HG03060 (cell line): ENCODE results near the gene RNF40.

Experiments used
- ATAC-seq: cut with Tn5 transposase; IDR thresholded peaks from one replicate; pipeline ENCODE4 v1.9.1; 2021; ENCODE audit warnings: low read depth, moderate number of reproducible peaks; ENCODE audit not compliant: unreplicated experiment

The RNF40 gene

GRCh38 chr16:30761427-30761927 is 645 bp upstream of the RNF40 start:
- ATAC-seq, result no peak

- no peak for ATAC-seq
These were observed 1.0 kb downstream of the RNF40 start for GRCh38 chr16:30762991-30763725.

- no peak for ATAC-seq
These were observed 2.0 kb downstream of the RNF40 start for GRCh38 chr16:30764086-30764485.

- no peak for ATAC-seq
These were observed 2.8 kb downstream of the RNF40 start for GRCh38 chr16:30764816-30765465.

- no peak for ATAC-seq
These were observed 4.2 kb downstream of the RNF40 start for GRCh38 chr16:30766206-30766932.

GRCh38 chr16:30766933-30767284 is 4.8 kb downstream of the RNF40 start:
- no peak for ATAC-seq

GRCh38 chr16:30767767-30768465 is 5.8 kb downstream of the RNF40 start:
- ATAC-seq, result no peak

DNA sequence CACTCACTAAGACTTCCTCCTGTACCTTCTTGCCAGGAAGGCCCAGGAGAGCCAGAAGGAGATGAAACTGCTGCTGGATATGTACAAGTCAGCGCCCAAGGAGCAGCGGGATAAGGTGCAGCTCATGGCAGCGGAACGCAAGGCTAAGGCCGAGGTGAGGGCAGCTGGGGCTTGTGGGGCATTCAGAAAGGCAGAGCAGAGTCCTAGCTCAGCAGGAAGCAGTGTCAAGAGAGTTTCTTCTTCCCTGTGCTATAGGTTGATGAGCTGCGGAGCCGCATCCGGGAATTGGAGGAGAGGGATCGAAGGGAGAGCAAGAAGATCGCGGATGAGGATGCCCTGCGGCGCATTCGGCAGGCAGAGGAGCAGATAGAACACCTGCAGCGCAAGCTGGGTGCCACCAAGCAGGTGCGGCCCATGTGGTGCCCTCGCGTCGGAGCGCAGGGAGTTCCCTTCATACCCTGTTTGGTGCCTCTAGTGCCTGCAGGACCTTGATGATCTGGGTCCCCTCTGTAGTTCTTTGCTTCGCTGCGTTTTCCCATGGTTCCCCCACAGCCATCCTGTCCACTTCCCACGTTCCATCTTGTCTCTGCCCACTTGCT is 6.6 kb downstream of the RNF40 start:
- no peak for ATAC-seq

DNA sequence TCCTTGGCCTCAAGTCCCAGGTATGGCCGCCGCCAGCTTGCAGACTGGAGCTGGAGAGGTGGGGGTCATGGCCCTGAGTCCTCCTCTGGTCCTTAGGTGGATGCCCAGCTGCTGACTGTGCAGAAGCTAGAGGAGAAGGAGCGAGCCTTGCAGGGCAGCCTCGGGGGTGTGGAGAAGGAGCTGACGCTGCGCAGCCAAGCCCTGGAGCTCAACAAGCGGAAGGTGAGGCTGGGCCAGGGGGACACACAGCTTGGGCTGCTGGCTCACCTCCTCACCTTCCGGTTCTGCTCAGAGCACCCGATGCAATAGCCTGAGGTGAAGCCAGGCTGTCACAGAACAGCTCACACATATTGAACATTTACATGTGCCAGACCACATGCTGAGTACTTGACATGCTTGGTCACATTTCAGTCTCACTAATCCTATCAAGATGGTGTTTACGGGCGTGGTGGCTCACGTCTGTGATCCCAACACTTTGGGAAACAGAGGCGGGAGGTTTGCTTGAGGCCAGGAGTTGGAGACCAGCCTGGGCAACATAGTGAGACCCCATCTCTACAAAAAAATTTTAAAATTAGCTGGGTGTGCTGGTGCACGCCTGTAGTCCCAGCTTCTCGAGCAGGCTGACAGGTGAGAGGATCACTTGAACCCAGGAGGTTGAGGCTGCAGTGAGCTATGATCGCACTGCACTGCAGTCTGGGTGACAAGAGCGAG is 7.4 kb downstream of the RNF40 start:
- ATAC-seq, result no peak

DNA sequence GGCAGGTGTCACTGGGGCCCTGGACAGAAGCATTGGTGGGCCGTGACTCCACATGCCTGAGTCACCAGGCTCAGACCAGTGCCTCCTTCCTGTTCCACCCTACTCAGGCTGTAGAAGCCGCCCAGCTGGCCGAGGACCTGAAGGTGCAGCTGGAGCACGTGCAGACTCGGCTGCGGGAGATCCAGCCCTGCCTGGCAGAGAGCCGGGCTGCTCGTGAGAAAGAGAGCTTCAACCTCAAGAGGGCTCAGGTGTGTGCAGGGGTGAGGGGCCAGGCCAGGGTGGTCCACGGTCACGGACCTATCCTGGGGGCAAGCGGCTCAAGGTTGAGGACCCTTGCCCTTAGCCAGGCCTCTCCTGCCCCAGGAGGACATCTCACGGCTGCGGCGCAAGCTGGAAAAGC is 9.6 kb downstream of the RNF40 start:
- ATAC-seq, result no peak

GRCh38 chr16:30773826-30774225 is 11.7 kb downstream of the RNF40 start:
- no peak for ATAC-seq

DNA sequence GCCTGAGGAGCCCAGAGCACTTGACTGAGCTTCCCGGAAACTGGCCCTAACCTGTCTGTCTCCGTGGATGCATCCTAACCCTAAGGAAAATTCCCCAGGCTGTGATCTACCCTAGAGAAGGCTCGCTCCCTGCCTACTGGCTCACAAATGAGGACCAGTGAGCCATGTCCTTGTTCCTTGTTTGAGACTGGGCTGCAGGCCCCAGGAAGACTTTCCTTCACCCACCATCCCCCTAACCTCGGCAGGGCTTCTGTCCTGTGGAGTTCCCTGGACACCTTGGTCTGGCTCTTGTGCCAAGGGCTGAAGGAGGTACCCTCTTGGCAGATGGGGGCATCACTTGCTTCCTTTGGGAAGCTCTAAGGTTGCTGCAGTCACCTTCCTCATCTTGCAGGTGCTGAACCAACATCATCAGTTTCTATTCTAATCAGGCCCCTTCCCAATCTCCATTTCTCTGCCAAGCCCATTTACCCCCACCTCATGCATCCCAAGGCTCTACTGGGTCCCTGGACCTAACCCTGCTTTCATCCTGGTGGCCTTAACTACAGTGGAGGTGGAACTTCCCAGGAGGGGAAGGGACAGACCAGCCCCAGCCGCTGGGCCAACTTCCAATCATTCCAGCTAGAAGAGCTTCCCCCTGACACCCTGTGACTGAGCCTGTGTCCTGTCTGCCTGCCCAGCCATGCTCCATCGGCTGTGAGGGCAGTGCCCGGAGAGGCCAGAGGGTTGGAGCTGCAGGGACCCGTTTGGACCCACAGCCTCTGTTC is 12.4 kb downstream of the RNF40 start:
- no peak for ATAC-seq

DNA sequence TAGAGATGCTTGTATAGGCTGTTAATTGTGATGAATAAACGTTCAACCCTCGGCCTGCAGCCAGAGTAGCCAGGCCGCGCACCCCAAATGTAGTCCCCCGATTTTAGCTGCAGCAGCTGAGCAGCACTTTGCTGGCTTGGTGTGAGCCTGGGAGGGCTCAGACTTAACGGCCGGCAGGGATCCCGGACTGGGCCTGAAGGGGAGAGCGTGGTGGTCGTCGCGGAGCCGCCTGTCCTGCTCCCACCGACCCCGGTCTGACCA is 12.9 kb downstream of the RNF40 start:
- ATAC-seq, result no peak

- no peak for ATAC-seq
These were observed 13.5 kb downstream of the RNF40 start for GRCh38 chr16:30775392-30776188.

DNA sequence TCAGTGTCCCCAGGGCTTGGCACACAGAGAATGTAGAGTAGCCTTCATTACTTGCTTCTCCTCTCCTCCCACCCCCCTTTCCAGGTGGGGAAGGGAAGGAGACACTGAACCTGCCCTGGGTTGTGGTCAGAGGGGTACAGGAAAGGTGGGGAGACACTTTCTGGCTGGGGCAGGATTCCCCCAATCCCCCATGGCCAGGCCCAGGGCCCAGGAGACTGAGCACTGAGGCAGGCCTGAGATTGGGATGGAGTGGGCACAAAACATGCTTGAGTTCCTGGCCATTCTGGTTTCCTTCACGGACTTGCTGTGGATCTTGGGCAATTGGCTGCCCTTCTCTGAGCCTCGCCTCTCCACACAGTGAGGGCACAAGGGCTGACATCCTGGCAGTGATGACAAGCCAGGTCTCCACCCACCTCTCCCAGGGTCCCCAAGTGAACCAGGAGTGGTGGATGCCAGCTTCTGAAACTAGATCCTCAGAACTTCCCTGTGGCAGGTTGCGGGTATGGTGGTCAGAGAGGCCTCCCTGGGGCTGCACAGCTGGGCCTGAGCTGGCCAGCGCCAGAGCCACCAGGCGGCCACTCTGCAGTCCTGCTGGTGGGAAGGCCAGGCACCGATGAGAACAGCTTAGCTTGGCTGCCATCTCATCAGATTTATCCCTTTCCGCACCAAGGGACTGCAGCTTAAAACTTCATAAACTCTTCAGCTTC is 15.6 kb downstream of the RNF40 start:
- no peak for ATAC-seq

- no peak for ATAC-seq
These were observed 16.6 kb downstream of the RNF40 start for GRCh38 chr16:30778549-30779244.

GRCh38 chr16:30779596-30779995 is 17.5 kb downstream of the RNF40 start:
- no peak for ATAC-seq
